Stimulated activated CD4-positive, alpha-beta T cell treated with anti-CD3 and anti-CD28 coated beads, TNF-alpha, amount 100 ng/mL, for 24 hours (primary cell): ENCODE data around the gene DPEP1.
"Not testable (repeated sequence)": the region's sequence is repeated elsewhere in the genome, so short reads cannot be mapped to it uniquely, and the experiment has no call there.

ENCODE experiments used
- DNase-seq, 3 experiments: peaks; one replicate each; pipeline ENCODE4 v3.0.0-alpha.2; 2020; ENCODE audit warnings: low read depth in 3 of 3

DPEP1 gene

DNA sequence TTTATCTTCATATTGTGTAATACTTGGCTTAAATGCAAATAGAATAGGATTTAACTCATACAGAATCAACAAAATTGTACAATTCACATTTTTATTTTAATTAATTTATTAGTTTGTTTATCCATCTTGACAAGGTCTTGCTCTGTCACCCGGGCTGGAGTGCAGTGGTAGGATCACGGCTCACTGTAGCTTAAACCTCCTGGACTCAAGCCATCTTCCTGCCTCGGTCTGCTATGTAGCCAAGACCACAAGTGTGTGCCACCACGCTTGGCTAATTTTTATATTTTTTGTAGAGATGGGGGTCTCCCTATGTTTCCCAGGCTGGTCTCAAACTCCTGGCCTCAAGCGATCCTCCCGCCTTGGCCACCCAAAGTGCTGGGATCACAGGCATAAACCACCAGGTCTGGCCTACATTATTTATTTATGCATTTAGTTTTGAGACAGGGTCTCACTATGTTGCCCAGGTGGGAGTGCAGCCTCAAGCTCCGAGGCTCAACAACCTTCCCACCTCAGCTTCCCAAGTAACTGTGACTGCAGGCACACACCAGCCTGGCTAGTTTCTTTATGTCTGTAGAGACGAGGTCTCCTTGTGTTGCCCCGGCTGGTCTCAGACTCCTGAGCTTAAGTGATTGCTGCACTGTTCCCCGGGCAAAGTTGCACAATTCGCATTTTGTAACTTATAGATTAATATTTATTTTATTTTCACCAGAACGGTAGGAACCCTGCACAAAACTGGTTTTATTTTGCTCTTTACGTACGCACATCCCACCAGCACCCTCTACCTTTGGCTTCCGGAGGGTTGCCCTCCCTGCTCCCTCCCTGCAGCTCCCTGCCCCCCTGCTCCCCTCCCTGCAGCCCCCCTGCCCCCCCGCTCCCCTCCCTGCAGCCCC, 4.9 kb downstream of the DPEP1 start:
- DNase-seq = no peak

DNA sequence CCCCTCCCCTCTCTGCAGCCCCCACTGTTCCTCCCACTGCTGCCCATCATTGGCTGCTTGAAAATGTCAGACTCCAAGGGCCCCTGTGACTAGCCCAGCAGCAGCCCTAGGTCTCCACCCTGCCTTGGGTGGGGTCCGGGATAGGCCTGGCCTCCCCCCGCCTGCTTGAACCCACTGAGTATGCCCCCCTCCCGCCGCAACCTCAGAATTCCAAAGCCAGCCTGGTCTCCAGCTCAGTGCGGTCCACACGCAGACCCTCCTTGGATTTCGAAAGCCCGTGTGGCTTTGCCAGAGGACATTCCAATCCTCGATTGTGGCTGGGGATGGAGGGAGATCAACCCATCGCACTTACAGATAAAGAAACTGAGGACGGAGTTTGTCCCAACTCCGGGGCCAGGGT, 6.4 kb downstream of the DPEP1 start:
- DNase-seq = no peak

DNA sequence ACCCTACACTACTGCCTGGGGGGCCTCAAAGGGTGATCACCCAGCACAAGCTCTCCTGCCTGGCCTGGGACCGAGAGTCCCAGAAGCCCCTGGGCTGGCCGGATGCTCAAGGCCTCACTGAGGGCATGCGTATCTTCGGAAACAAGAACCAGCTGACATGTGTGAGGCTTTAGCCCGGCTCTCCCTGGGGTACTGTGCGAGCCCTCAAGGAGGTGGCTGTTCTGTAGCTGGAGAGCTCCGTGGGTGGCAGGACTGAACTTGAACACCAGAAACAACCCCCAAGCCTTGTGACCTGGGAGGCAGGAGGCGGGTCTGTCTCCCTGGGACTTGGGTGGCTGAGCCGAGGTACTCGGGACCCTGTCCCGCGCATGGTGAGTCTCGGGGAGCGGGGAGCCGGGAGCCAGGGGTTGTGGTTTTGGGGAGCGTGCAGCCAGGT, 7.0 kb downstream of the DPEP1 start:
- no peak for DNase-seq

DNA sequence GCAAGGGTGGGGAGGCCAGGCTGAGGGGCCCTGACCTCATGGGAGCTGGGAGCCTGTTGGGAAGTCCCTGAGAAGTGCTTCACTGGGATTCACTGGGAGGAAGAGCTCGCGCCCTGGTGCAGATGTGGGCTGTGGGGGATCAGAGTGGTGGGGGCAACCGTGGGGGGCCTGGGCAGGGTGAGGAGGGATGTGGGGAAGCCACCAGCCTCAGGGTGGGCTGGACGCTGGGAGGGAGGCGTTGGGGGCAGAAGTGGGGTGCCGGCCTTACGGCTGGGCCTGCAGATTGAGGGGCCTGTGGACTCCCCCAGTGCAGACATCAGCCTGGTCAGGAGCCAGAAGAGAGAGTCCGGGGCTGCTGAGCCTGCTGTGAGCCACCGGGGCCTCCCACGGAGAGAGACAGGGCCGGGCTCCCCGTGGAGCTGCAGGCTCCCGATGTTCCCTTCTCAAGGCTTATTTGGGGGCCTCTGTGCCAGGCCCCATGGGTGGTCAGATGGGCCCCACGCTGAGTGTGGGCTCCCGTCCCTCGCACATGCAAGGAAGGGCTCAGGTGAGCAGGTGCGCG, 7.8 kb downstream of the DPEP1 start:
- DNase-seq = no peak

DNA sequence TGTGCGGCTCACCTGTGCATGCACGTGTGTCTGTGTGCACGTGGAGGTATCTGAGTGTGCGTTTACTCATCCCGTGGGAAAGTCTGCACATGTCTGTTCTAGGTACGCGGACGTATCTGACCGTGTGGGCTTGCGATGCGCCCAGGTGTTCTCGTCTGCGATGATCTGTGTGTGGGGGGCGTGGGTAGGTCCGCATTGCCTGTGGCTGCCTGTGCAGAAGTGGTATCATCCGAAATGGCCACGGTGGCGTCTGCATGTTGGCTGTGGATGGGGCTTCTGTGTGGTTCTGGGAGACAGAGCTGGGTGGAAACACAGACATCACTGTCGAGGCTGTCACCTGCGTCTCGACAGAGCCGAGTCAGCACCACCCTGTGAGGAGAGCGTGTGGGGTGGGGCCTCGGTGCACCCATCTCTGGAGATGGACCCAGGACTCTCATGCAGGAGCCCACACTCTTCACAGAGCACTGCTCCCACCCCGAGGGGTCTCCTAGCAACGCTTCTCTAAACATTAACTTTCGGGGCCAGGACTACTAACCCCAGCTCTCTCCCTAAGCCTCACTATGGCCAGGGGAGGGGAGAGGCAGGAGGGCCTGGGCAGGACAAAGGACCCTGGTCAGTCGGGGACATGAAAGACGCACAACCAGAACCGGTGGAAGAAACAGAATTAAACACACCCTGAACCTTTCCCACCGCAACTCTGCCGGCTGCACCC, 8.4 kb downstream of the DPEP1 start:
- no peak for DNase-seq

DNA sequence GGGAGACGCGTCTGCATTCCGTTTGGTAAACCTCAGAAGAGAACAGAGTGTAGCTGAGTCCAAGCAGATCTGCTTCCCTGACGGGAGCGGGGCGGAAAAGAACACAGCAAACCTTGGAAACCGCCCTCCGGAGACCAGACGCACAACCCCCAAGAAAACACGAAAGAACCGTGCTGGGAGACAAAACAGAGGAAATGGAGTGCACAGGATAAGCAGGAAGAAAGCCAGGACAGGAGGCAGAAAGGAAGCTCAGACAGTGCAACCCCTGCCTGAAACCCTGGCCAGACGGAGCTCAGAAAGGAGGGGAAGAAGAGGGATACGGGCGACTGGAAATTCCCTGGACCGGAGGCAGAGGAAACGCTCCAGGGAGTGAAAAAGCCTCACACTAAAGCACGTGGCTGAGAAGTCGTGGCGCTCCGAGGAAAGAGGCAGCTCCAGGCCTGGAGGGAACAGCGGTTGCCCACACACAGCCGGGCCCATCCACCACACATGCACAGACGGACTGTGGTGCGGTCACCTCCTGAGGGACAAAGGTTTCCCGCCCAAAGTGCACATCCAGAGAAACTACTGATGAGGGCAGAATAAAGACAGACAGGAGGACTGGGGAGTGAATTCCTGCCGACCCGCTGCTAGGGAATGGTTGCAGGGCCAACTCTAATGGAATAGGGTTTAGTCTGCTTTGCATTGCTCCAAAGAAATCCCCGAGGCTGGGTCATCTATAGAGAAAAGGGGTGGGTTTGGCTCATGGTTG, 10.2 kb downstream of the DPEP1 start:
- no peak for DNase-seq

DNA sequence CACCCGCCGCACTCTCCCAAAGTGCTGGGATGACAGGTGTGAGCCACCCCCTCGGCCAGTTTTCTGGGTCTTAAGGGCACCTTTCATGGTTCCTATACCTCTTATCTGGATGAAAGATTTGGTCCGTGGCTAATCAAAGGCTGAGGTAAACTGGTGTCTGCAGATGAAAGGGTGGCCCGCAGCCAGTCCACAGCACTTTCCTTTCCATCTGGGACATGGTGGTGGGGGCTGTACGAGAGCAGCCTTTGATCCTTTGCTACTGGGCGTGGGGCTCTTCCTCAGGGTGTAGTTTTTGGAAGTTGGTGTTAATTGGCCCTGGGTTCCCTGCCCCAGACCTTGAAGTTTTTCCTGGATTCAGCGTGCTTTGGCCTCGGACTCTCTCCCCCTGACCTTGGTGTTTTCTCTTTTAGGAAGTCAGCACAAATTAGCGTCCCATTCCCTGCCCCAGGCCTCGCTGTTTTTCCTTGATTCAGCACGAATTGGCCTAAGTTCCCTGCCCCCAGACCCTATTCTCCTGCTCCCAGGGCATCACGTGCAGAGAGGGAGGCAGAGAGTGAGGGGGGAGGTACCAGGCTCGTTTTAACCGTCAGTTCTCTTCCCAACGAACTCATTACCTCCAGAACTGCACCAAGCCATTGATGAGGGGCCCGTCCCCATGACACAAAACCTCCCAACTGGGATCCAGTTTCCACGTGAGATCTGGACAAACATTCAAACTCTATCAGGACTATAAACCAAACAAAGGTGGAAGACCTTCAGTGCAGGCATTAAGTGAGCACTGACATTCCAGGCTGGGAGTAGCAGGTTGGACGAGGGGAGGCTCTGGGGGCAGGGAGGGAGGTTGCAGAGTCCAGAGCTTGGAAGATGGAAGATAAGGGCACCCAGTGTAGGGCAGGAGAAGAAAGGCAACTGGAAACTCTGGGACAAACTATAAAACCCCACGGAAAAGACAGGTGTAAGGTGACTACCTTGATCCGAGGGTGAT, 11.6 kb downstream of the DPEP1 start:
- DNase-seq = no peak

DNA sequence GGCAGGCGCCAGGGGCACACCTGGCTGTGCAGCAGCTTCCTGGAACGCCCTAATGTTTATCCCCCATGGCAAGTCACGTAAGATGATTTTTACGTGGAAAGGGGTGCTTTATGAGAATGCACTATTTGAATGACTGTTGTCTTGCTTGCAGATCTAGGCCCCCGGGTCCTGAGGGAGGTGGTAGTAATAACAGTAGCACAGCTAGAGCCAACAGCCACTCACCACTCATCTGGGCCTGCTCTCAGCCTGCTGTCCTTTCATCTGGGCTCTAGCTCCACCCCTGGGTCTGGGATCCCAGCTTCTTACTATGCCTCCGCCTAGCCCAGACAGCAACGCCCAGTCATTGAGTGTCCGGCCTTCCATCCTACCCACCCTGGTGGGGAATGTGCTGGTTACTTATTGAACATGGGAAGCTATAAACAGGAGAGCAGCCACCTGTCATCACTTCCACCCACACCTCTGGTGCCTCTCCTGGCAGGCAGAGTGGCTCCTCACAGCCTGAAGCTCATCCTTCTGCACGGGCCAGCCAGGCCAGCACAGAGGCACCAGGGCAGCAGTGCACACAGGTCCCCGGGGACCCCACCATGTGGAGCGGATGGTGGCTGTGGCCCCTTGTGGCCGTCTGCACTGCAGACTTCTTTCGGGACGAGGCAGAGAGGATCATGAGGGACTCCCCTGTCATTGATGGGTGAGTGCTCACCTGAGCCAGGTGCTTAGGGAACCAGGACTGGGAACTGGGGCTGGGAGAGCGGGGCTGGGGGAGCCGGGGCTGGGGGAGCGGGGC, 16.6 kb downstream of the DPEP1 start:
- DNase-seq = no peak

DNA sequence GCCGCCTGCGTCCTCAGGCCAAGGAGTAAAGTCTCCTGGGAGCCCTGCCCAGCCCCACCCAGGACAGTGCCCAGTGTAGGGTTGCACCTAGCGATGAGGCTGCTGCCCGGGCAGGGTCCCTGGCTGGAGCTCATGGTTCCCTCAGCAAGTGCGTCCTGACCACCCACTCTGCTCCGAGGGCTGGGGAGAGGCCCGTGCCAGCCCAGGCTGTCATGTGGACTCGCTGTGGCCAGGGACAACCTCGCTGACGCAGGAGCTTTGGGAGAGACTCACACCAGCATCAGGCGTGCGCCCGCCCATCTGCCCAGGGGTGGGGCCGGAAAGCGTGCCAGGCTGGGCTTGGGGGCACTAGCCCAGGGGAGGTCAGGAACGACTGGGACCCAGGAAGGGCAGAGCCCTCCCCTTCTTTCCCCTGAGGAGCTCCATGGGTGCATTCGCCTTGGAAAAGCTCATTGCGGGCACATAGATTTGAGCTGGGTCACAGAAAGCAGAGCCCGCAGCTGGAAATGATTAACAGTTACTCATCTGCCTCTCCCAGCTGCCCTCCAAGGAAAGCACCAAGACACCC, 19.7 kb downstream of the DPEP1 start:
- DNase-seq = no peak

DNA sequence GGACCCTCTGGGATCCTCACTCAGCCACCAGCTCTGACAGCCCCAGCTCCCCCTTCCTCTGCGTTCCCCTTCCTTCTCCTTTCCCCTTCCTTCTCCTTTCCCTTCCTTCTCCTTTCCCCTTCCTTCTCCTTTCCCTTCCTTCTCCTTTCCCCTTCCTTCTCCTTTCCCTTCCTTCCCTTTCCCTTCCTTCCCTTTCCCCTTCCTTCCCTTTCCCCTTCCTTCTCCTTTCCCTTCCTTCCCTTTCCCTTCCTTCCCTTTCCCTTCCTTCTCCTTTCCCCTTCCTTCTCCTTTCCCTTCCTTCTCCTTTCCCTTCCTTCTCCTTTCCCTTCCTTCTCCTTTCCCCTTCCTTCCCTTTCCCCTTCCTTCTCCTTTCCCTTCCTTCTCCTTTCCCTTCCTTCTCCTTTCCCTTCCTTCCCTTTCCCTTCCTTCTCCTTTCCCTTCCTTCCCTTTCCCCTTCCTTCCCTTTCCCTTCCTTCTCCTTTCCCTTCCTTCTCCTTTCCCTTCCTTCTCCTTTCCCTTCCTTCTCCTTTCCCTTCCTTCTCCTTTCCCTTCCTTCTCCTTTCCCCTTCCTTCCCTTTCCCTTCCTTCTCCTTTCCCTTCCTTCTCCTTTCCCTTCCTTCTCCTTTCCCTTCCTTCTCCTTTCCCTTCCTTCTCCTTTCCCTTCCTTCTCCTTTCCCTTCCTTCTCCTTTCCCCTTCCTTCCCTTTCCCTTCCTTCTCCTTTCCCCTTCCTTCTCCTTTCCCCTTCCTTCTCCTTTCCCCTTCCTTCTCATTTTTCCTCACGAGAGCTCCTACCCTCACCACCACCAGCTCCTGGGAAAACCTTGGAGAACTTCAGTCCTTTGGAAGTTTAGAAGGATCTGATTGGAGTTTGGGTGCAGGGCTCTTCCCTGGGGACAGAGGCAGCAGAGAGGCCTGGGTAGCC, 21.3 kb downstream of the DPEP1 start:
- DNase-seq = not testable (repeated sequence)

DNA sequence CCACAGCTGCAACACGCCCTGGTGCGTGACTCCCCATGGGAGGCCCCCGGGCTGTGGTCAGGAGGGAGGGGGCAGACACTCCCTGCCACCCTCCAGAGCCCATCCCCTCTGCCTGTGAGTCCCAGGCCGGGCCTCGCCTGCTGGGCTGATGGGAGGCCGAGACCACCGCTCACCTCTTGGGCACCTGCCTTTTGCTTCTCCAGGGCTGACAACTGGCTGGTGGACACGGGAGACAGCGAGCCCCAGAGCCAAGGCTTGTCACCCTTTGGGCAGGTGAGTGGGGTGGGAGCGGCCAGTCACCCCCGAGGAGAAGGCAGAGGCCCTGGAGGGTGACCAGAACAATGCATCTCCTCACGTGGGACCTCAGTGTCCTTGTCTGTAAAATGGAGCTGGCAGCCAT, 23.2 kb downstream of the DPEP1 start:
- no peak for DNase-seq

DNA sequence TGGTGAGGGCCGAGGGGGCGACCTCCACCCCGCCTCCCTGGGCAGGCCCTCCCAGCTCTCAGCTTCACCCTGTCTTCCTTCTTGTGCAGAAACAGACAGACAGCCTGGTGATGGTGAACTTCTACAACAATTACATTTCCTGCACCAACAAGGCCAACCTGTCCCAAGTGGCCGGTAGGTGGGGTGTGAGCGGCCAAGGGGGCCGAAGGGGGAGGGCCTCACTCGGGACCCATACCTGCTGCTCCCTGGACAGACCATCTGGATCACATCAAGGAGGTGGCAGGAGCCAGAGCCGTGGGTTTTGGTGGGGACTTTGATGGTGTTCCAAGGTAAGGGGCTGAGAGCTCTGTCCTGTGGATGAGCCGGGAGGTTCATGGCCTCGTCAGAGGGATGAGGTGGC, 23.9 kb downstream of the DPEP1 start:
- DNase-seq = no peak

DNA sequence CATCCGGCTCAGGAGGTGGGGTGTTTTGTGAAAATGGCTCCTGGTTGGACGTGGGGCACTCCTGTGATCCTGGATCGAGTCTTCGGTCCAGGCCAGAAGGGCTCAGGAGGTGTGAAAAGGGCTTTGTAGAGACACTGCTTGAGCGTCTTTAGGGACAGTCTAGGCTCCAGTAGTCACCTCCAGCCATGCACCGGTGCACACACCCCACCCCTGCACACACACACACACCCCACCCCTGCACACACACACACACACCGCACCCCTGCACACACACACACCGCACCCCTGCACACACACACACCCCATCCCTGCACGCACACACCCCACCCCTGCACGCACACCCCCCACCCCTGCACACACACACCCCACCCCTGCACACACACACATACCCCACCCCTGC, 25.0 kb downstream of the DPEP1 start:
- no peak for DNase-seq

DNA sequence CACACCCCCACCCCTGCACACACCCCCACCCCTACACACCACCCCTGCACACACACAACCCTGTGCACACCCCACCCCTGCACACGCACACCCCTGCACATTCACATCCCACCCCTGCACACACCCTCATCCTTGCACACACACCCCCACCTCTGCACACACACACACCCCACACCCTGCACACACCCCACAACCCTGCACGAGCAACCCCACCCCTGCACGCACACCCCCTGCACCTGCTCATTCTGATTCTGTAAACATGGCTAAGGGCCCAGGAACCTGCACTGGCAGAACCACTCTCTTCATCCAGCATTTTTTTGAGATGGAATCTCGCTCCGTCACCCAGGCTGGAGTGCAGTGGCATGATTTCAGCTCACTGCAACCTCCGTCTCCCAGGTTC, 25.9 kb downstream of the DPEP1 start:
- DNase-seq = no peak

DNA sequence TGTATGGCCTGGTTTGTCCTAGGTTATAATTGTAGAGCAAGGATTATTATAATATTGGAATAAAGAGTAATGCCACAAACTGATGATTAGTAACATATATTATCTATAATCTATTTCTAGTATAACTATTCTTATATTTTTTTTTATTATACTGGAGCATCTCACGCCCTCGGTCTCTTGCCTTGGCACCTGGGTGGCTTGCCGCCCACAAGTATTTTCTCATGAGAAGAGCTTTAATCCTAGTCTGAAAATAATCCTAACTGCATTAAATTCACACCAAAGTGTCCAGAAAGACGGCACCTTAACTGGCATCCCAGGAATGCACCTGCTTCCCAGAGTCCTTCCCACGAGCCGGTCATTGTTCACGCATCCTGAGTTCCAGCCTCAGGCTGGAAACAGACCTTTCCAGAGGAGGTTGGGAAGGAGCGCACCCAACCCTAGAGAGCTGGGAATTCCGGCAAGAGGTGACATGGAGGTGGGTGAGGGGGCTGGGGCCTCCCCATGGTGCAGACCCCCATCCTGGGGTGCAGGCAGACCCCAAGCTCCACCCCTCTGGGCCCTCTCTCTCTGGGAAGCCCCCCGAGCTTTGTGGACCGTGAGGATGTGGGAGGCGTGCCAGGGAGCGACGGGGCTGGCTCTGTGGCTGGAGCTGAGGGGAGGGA, 28.1 kb downstream of the DPEP1 start:
- DNase-seq = no peak

DNA sequence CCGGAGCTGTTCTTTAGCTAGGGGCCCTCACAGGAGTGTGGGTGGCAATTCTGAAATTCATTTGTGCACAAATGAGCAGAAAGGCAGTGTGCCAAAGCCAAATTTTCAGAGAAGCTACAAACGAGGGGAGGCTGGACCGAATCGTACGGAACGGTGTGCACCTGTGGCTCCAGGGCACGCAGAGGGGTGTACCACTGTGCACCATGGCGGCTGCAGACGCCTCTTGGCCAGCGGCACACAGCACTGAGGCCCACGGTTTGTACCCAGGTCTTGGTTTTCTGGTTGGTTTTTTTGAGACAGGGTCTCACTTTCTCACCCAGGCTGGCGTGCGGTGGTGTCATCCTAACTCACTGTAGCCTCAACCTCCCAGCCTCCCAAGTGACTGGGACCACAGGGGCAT, 29.1 kb downstream of the DPEP1 start:
- no peak for DNase-seq

DNA sequence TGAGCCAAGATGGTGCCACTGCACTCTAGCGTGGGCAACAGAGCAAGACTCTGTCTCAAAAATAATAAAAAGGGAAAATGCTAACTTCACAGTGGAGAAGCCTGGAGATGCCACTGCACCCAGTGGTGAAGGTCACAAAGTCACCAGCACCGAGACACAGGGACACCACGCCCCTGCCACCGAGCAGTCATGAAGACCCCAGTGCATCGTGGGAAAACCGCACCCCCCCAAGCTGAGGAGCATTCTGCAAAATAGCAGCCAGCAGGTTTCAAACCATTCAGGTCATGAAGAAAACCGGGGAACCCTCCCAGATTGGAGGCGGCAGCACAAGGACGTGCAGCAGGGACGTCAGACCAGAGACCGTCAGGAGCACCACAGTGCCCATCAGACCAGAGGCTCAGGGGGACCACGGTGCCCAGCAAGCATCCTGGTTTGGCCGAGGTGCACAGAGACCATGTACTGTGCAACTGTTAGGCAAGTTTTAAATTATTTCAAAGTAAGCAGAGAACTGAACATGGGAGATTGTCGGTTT, 30.4 kb downstream of the DPEP1 start:
- no peak for DNase-seq

DNA sequence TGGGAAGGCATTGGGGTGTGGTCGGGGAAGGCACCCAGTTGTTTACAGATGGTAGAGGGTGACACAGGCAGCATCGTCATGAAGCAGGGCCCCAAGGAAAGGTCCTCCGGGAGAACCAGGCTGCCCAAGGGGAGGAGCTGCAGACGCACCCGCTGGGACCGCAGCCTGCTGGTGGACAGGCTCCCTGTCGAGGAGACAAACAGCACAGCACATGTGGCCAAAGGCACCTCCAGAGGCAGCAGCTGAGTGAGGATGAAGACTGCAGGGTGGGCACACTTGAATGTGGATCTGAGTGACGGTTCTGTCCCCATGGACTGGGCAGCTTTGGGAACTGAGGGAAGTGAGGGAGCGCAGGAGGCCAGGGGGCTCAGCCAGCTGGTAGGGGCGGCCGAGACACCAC, 31.7 kb downstream of the DPEP1 start:
- DNase-seq = no peak
